A673 (cell line): ENCODE measurements around the gene LRP11. TPM values are rescaled to one million over a fixed set of nuclear protein-coding genes. Genes with fewer than 3 reads are reported as not detected.
A peak's percentile ranks its signal among the peaks of the same experiment; 100 is the strongest.

Experiments used
- BruUV-seq: library from RNA; stranded (reverse); fragments of 400-500 nt; replicated peaks from 2 replicates; lab custom pipeline; 2021; lab: Mats Ljungman, UMichigan
- CTCF ChIA-PET: fragments of 300-600 bp; sonication (Branson Sonifier 250); formaldehyde crosslinking; loops from one replicate; lab custom pipeline; 2022; ENCODE audit warnings: antibody characterized with exemption; lab: Charles Lee
- POLR2A ChIA-PET: fragments of 300-600 bp; sonication (Branson Sonifier 250); formaldehyde crosslinking; loops from one replicate; lab custom pipeline; 2022; ENCODE audit warnings: antibody characterized with exemption; ENCODE audit not compliant: low non-redundant PET; lab: Charles Lee
- DNase-seq: peaks from one replicate; pipeline ENCODE4 v3.0.0-alpha.2; 2015; ENCODE audit warnings: low spot score
- H3K27ac ChIP-seq: fragments of 200-600 bp; sonication (generic); 2 replicates; pipeline ENCODE4 v1.5.1; 2016; ENCODE audit warnings: mixed run types, low read depth, mild to moderate bottlenecking, mixed read lengths, antibody characterized with exemption, low read length; ENCODE audit not compliant: poor library complexity, severe bottlenecking
- H3K27me3 ChIP-seq: fragments of 200-600 bp; sonication (generic); replicated peaks from 2 replicates; pipeline ENCODE4 v1.6.1; 2017; ENCODE audit warnings: mixed run types, low read depth, mild to moderate bottlenecking, mixed read lengths, antibody characterized with exemption, low read length; ENCODE audit not compliant: insufficient read depth, poor library complexity
- H3K36me3 ChIP-seq: fragments of 200-600 bp; sonication (generic); 2 replicates; pipeline ENCODE4 v1.6.1; 2016; ENCODE audit warnings: mixed run types, mild to moderate bottlenecking, mixed read lengths, antibody characterized with exemption, low read length; ENCODE audit not compliant: insufficient read depth, poor library complexity, severe bottlenecking
- H3K4me1 ChIP-seq: fragments of 200-600 bp; sonication (generic); 2 replicates; pipeline ENCODE4 v1.6.1; 2017; ENCODE audit warnings: mixed run types, mild to moderate bottlenecking, mixed read lengths, antibody characterized with exemption, low read length; ENCODE audit not compliant: insufficient read depth, poor library complexity, severe bottlenecking
- H3K4me3 ChIP-seq: fragments of 200-600 bp; sonication (generic); 2 replicates; pipeline ENCODE4 v1.5.1; 2016; ENCODE audit warnings: low read depth, mixed run types, mild to moderate bottlenecking, mixed read lengths, low read length; ENCODE audit not compliant: poor library complexity, severe bottlenecking
- H3K9me3 ChIP-seq: fragments of 200-600 bp; sonication (generic); 2 replicates; pipeline ENCODE4 v1.6.1; 2016; ENCODE audit warnings: mixed run types, low read depth, mild to moderate bottlenecking, mixed read lengths, antibody characterized with exemption, low read length; ENCODE audit not compliant: poor library complexity, severe bottlenecking
- CTCF ChIP-seq: fragments of 300-800, 200-600 bp; sonication (generic); conservative IDR thresholded peaks from 2 replicates; pipeline ENCODE4 v1.5.1; 2017; ENCODE audit warnings: low read depth, mild to moderate bottlenecking, antibody characterized with exemption, low read length, moderate library complexity, mixed read lengths
- EZH2 ChIP-seq: fragments of 200-600 bp; sonication (generic); IDR thresholded peaks from 2 replicates; pipeline ENCODE4 v1.6.1; 2017; ENCODE audit warnings: borderline replicate concordance, low read depth, mild to moderate bottlenecking, mixed read lengths, antibody characterized with exemption, low read length; ENCODE audit not compliant: poor library complexity, severe bottlenecking
- intact Hi-C: fragments of 100-400 bp; cut with micrococcal nuclease; formaldehyde crosslinking; loops from one replicate; pipeline ENCODE4 v1.10.0; 2022; ENCODE audit not compliant: unreplicated experiment
- total RNA-seq: library from RNA; stranded (reverse); gene quantifications from 2 replicates; pipeline ENCODE4 v1.2.3, GENCODE V29; 2021

Gene LRP11
- total RNA-seq, 1 experiment from 2014 or later, result 56.1 TPM

GRCh38 chr6:149847939-149848267 lies 16.3 kb downstream of the LRP11 start:
- TF ChIP-seq EZH2 (no peak), CTCF (no peak)
- Histone ChIP-seq H3K27ac (peak overlapping the region; percentile 68), H3K36me3 (peaks cover 5% of the 10 kb centered on the region), H3K9me3 (no peaks in the 10 kb centered on the region), H3K27me3 (no peaks in the 10 kb centered on the region), H3K4me3 (no peak overlapping the region), H3K4me1 (peaks cover 64% of the 10 kb centered on the region)
- no TSS peak for BruUV-seq
- ChIA-PET CTCF (interaction anchor here (1.2 kb wide), 1 partner anchor 141 kb away, joined by 4 read pairs; no protein-coding TSS in a partner anchor), POLR2A (no interaction called here)
- DNase-seq, result no peak
- intact Hi-C loops, result no loop called here

- Histone ChIP-seq H3K27me3 (no peaks in the 10 kb centered on the region), H3K36me3 (peaks cover 12% of the 10 kb centered on the region), H3K27ac (peak overlapping the region; percentile 18), H3K4me3 (no peak overlapping the region), H3K9me3 (no peaks in the 10 kb centered on the region), H3K4me1 (peaks cover 48% of the 10 kb centered on the region)
- BruUV-seq, result no TSS peak
- ChIA-PET CTCF (interaction anchor here (0.8 kb wide), 1 partner anchor 83 kb away, joined by 3 read pairs; no protein-coding TSS in a partner anchor), POLR2A (no interaction called here)
- intact Hi-C loops, result no loop called here
- TF ChIP-seq CTCF (no peak), EZH2 (no peak)
- peak; percentile 86 for DNase-seq
Measured at GRCh38 chr6:149846321-149846720, 17.8 kb downstream of the LRP11 start.

DNA sequence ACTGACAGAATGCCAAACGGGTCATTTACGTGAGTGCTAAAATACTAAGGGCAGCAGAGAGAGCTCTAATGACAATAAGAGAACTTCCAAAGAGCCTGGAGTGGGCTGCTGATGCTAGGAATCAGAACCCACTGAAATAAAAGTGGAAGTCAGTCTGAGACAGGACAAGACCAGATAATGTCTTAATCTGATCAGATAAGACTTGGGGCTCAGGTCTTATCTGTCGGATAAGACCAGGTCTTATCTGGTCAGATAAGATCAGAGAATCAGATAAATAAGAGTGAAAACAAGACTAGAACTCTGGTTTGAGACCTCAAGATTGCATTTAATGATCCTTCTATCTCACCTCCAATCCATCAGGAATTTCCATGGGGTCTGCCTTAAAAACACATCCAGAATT lies 18.6 kb downstream of the LRP11 start:
- BruUV-seq, result no TSS peak
- no peaks in the 10 kb centered on the region for H3K27me3 ChIP-seq
- H3K4me3 ChIP-seq, result no peak overlapping the region
- H3K9me3 ChIP-seq, result no peaks in the 10 kb centered on the region
- H3K36me3 ChIP-seq, result peaks cover 15% of the 10 kb centered on the region
- TF ChIP-seq CTCF (no peak), EZH2 (no peak)
- ChIA-PET POLR2A (no interaction called here), CTCF (no interaction called here)
- intact Hi-C loops, result no loop called here
- H3K27ac ChIP-seq, result no peak overlapping the region
- no peak for DNase-seq
- H3K4me1 ChIP-seq, result peaks cover 40% of the 10 kb centered on the region
